IMR-90 (cell line): ENCODE results near the gene LAIR1. TPM values are rescaled to one million over a fixed set of nuclear protein-coding genes. Genes with fewer than 3 reads are reported as not detected.

ENCODE experiments used
- ATAC-seq: fragments of 200-7000 bp; cut with Tn5 transposase; 2 replicates; pipeline ENCODE4 v1.9.1; 2020; ENCODE audit warnings: low read depth, mild to moderate bottlenecking, moderate library complexity
- BruUV-seq: library from RNA; stranded (reverse); fragments of 400-500 nt; replicated peaks from 2 replicates; lab custom pipeline; 2021; lab: Mats Ljungman, UMichigan
- CTCF ChIA-PET: fragments of 300-600 bp; formaldehyde crosslinking; extraction: SDS; loops from one replicate; lab custom pipeline; 2021; ENCODE audit warnings: antibody characterized with exemption; lab: Yijun Ruan, JAX
- POLR2A ChIA-PET: fragments of 300-600 bp; sonication (Branson Sonifier 250); formaldehyde crosslinking; loops from one replicate; lab custom pipeline; 2022; ENCODE audit warnings: antibody characterized with exemption; ENCODE audit not compliant: unreplicated experiment; lab: Charles Lee
- DNase-seq: peaks from one replicate; pipeline ENCODE4 v3.0.0; 2013
- H2AFZ ChIP-seq: replicated peaks from 2 replicates; pipeline ENCODE3; 2013; ENCODE audit warnings: low read length, mild to moderate bottlenecking; ENCODE audit not compliant: poor library complexity
- H2AK5ac ChIP-seq: 2 replicates; pipeline ENCODE4 v1.6.1; 2013; ENCODE audit warnings: low read depth, low read length, inconsistent platforms
- H2AK9ac ChIP-seq: replicated peaks from 2 replicates; pipeline ENCODE3; 2013; ENCODE audit warnings: mild to moderate bottlenecking, low read depth, low read length, moderate library complexity; ENCODE audit not compliant: poor library complexity
- H2BK120ac ChIP-seq: 2 replicates; pipeline ENCODE4 v1.6.1; 2013; ENCODE audit warnings: low read depth, low read length, inconsistent platforms
- H2BK15ac ChIP-seq: 3 replicates; pipeline ENCODE4 v1.6.1; 2013; ENCODE audit warnings: low read depth, low read length, inconsistent platforms
- H2BK20ac ChIP-seq: 2 replicates; pipeline ENCODE4 v1.6.1; 2013; ENCODE audit warnings: low read depth, mild to moderate bottlenecking, inconsistent platforms, low read length, moderate library complexity
- H2BK5ac ChIP-seq: 2 replicates; pipeline ENCODE4 v1.6.1; 2013; ENCODE audit warnings: mild to moderate bottlenecking, low read depth, low read length, inconsistent platforms; ENCODE audit not compliant: poor library complexity, severe bottlenecking
- H3K14ac ChIP-seq: replicated peaks from 2 replicates; pipeline ENCODE4 v1.6.1; 2013; ENCODE audit warnings: low read depth, low read length, inconsistent platforms
- H3K18ac ChIP-seq: 2 replicates; pipeline ENCODE4 v1.6.1; 2013; ENCODE audit warnings: low read depth, low read length, control low read depth
- H3K23ac ChIP-seq: 2 replicates; pipeline ENCODE4 v1.6.1; 2013; ENCODE audit warnings: low read depth, low read length, inconsistent platforms
- H3K27ac ChIP-seq: 2 replicates; pipeline ENCODE4 v1.5.1; 2013; ENCODE audit warnings: mild to moderate bottlenecking, control low read depth, low read length; ENCODE audit not compliant: insufficient read depth
- H3K27me3 ChIP-seq: 2 replicates; pipeline ENCODE4 v1.6.1; 2013; ENCODE audit warnings: low read length; ENCODE audit not compliant: control insufficient read depth, insufficient read depth
- H3K36me3 ChIP-seq: 2 replicates; pipeline ENCODE4 v1.6.1; 2013; ENCODE audit warnings: low read length, mixed read lengths; ENCODE audit not compliant: control insufficient read depth, insufficient read depth
- H3K4ac ChIP-seq: 2 replicates; pipeline ENCODE4 v1.6.1; 2013; ENCODE audit warnings: low read depth, low read length, inconsistent platforms
- H3K4me1 ChIP-seq: 2 replicates; pipeline ENCODE4 v1.6.1; 2013; ENCODE audit warnings: low read length, mixed read lengths; ENCODE audit not compliant: control insufficient read depth, insufficient read depth
- H3K4me2 ChIP-seq: 2 replicates; pipeline ENCODE4 v1.6.1; 2013; ENCODE audit warnings: low read depth, mild to moderate bottlenecking, control low read depth, low read length, moderate library complexity
- H3K4me3 ChIP-seq: 2 replicates; pipeline ENCODE4 v1.5.1; 2013; ENCODE audit warnings: low read depth, mild to moderate bottlenecking, control low read depth, low read length, moderate library complexity; ENCODE audit not compliant: insufficient read depth
- H3K56ac ChIP-seq: 2 replicates; pipeline ENCODE4 v1.6.1; 2013; ENCODE audit warnings: low read length, inconsistent platforms; ENCODE audit not compliant: insufficient read depth; ENCODE audit errors: extremely low read depth
- H3K79me1 ChIP-seq, 2 experiments: 2 replicates each; pipeline ENCODE4 v1.6.1; 2013; ENCODE audit warnings: low read length in 2 of 2, inconsistent platforms in 1 of 2, low read depth in 1 of 2
- H3K9ac ChIP-seq: 2 replicates; pipeline ENCODE4 v1.6.1; 2013; ENCODE audit warnings: low read depth, low read length, control low read depth
- H3K9me1 ChIP-seq: 2 replicates; pipeline ENCODE4 v1.6.1; 2013; ENCODE audit warnings: low read length, inconsistent platforms; ENCODE audit not compliant: insufficient read depth
- H3K9me3 ChIP-seq: 2 replicates; pipeline ENCODE4 v1.6.1; 2013; ENCODE audit warnings: low read length; ENCODE audit not compliant: control insufficient read depth, insufficient read depth
- H4K20me1 ChIP-seq: 2 replicates; pipeline ENCODE4 v1.6.1; 2013; ENCODE audit warnings: low read length, inconsistent platforms; ENCODE audit not compliant: insufficient read depth
- H4K5ac ChIP-seq: 2 replicates; pipeline ENCODE4 v1.6.1; 2013; ENCODE audit warnings: mild to moderate bottlenecking, low read depth, low read length, control low read depth
- H4K8ac ChIP-seq, 2 experiments: 2 replicates each; pipeline ENCODE4 v1.6.1; 2013; ENCODE audit warnings: low read depth in 2 of 2, low read length in 2 of 2, control low read depth in 1 of 2, inconsistent platforms in 1 of 2
- H4K91ac ChIP-seq: 2 replicates; pipeline ENCODE4 v1.6.1; 2013; ENCODE audit warnings: low read depth, low read length, inconsistent platforms; ENCODE audit not compliant: insufficient read depth
- BHLHE40 ChIP-seq: fragments of 150-350 bp; IDR thresholded peaks from 2 replicates; pipeline ENCODE4 v1.6.1; 2016; ENCODE audit warnings: mild to moderate bottlenecking, low read depth, low read length
- CEBPB ChIP-seq: IDR thresholded peaks from 2 replicates; pipeline ENCODE4 v1.6.1; 2012; ENCODE audit warnings: low read depth, low read length, improper control_type of control experiment
- CHD1 ChIP-seq: IDR thresholded peaks from 2 replicates; pipeline ENCODE4 v1.6.1; 2012; ENCODE audit warnings: low read depth, low read length, improper control_type of control experiment
- ELK1 ChIP-seq: fragments of 150-350 bp; IDR thresholded peaks from 2 replicates; pipeline ENCODE4 v1.6.1; 2016; ENCODE audit warnings: low read depth, mild to moderate bottlenecking, low read length, moderate library complexity, borderline replicate concordance
- FOS ChIP-seq: fragments of 150-350 bp; IDR thresholded peaks from 2 replicates; pipeline ENCODE4 v1.6.1; 2016; ENCODE audit warnings: low read depth, low read length
- MAFK ChIP-seq: IDR thresholded peaks from 2 replicates; pipeline ENCODE4 v1.6.1; 2012; ENCODE audit warnings: low read depth, low read length, improper control_type of control experiment
- MAZ ChIP-seq: IDR thresholded peaks from 2 replicates; pipeline ENCODE4 v1.6.1; 2012; ENCODE audit warnings: low read depth, mild to moderate bottlenecking, low read length, improper control_type of control experiment, moderate library complexity, borderline replicate concordance
- MXI1 ChIP-seq: IDR thresholded peaks from 2 replicates; pipeline ENCODE4 v1.6.1; 2012; ENCODE audit warnings: low read depth, mild to moderate bottlenecking, low read length, moderate library complexity, borderline replicate concordance
- NFE2L2 ChIP-seq: fragments of 150-350 bp; IDR thresholded peaks from 2 replicates; pipeline ENCODE4 v1.6.1; 2016; ENCODE audit warnings: low read depth, mild to moderate bottlenecking, low read length
- POLR2A ChIP-seq: IDR thresholded peaks from 2 replicates; pipeline ENCODE4 v1.6.1; 2012; ENCODE audit warnings: mild to moderate bottlenecking, low read depth, low read length
- RAD21 ChIP-seq: IDR thresholded peaks from 2 replicates; pipeline ENCODE4 v1.6.1; 2012; ENCODE audit warnings: low read length, improper control_type of control experiment
- RCOR1 ChIP-seq: IDR thresholded peaks from 2 replicates; pipeline ENCODE4 v1.6.1; 2012; ENCODE audit warnings: mild to moderate bottlenecking, low read length, improper control_type of control experiment; ENCODE audit not compliant: insufficient replicate concordance
- RFX5 ChIP-seq: IDR thresholded peaks from 2 replicates; pipeline ENCODE4 v1.8.0; 2012; ENCODE audit warnings: low read depth, mild to moderate bottlenecking, low read length, moderate library complexity
- SMC3 ChIP-seq: fragments of 150-350 bp; IDR thresholded peaks from 2 replicates; pipeline ENCODE4 v1.6.1; 2016; ENCODE audit warnings: low read depth, mild to moderate bottlenecking, antibody characterized with exemption, low read length, moderate library complexity
- WGBS, 2 experiments: methylation state at CpG; one replicate each; pipeline versions ENCODE4 v1.1.5 to v1.1.7; 2013; ENCODE audit warnings: missing lambda C conversion rate in 2 of 2; ENCODE audit not compliant: insufficient read length in 1 of 2; ENCODE audit errors: extremely low coverage in 2 of 2; 5-methylcytosine and 5-hydroxymethylcytosine counted together
- dilution Hi-C: fragments of 300-500 bp; cut with HindIII; formaldehyde crosslinking; loops from one replicate; pipeline ENCODE4 v1.14.3; 2018; ENCODE audit warnings: low sequenced_read_pairs; ENCODE audit not compliant: unreplicated experiment
- in situ Hi-C: fragments of 300-500 bp; cut with MboI; formaldehyde crosslinking; loops from 3 replicates; pipeline ENCODE4 v1.14.3; 2019; ENCODE audit warnings: low sequenced_read_pairs, inconsistent platforms, mixed read lengths
- intact Hi-C: fragments of 100-400 bp; cut with micrococcal nuclease; formaldehyde crosslinking; loops from 2 replicates; pipeline ENCODE4 v1.10.0; 2022
- polyA plus RNA-seq, 3 experiments: library from polyadenylated mRNA; depleted of rRNA; stranded (reverse); fragments of >200 nt; gene quantifications; 2 replicates each; pipeline ENCODE4 v1.2.3, GENCODE V29; 2012; ENCODE audit warnings: low replicate concordance in 1 of 3
- total RNA-seq: library from RNA; depleted of rRNA; stranded (reverse); fragments of >200 nt; gene quantifications from 2 replicates; pipeline ENCODE4 v1.2.3, GENCODE V29; 2012
- TF ChIP-seq, protein P1 (sequence below): conservative IDR thresholded peaks from 2 replicates; pipeline ENCODE4 v1.5.1; 2012; ENCODE audit warnings: mild to moderate bottlenecking, low read depth, low read length, improper control_type of control experiment
- TF ChIP-seq, protein P2 (sequence below): fragments of 150-350 bp; IDR thresholded peaks from 2 replicates; pipeline ENCODE4 v1.6.1; 2017; ENCODE audit warnings: mild to moderate bottlenecking, antibody characterized with exemption, low read length, low read depth

LAIR1 gene
- total and polyA plus RNA-seq, 2 of the 4 experiments (the other 2 are of a cell fraction), result not detected

GRCh38 chr19:54329476-54330165 lies 35.1 kb downstream of the LAIR1 start:
- Histone ChIP-seq H3K9ac (no peak overlapping the region), H4K20me1 (no peaks in the 10 kb centered on the region; the same call in 1 of the 2 replicates), H3K27ac (no peak overlapping the region), H3K36me3 (no peaks in the 10 kb centered on the region), H4K91ac (no peak overlapping the region), H3K79me1 (no peaks in the 10 kb centered on the region), H2AK9ac (no peak overlapping the region), H2BK5ac (no peak overlapping the region), H3K9me3 (peaks cover 3% of the 10 kb centered on the region; the same call in 1 of the 2 replicates), H3K4me2 (no peak overlapping the region), H4K8ac (no peak overlapping the region), H2AFZ (no peak overlapping the region), H3K4me1 (no peaks in the 10 kb centered on the region), H2BK15ac (no peak overlapping the region), H3K56ac (no peak overlapping the region), H2BK20ac (no peak overlapping the region), H3K18ac (no peak overlapping the region), H2AK5ac (no peak overlapping the region), H3K4ac (no peak overlapping the region), H3K9me1 (no peaks in the 10 kb centered on the region), H4K5ac (no peak overlapping the region), H3K14ac (no peak overlapping the region), H3K4me3 (no peak overlapping the region), H2BK120ac (no peak overlapping the region), H3K23ac (no peak overlapping the region), H3K27me3 (no peaks in the 10 kb centered on the region)
- DNase-seq, result no peak
- dilution Hi-C loops (no loop called here), in situ Hi-C loops (no loop called here), intact Hi-C loops (no loop called here)
- no TSS peak for BruUV-seq
- 49% methylated on average over 4 of the region's 14 CpGs; no CpG with 5 or more reads in 1 of the 2 experiments for WGBS, 2 experiments
- CTCF ChIA-PET, result no interaction called here
- no peak for TF ChIP-seq CEBPB
- no peak for TF ChIP-seq MAFK
- TF ChIP-seq FOS, result no peak
- TF ChIP-seq, protein P1, sequence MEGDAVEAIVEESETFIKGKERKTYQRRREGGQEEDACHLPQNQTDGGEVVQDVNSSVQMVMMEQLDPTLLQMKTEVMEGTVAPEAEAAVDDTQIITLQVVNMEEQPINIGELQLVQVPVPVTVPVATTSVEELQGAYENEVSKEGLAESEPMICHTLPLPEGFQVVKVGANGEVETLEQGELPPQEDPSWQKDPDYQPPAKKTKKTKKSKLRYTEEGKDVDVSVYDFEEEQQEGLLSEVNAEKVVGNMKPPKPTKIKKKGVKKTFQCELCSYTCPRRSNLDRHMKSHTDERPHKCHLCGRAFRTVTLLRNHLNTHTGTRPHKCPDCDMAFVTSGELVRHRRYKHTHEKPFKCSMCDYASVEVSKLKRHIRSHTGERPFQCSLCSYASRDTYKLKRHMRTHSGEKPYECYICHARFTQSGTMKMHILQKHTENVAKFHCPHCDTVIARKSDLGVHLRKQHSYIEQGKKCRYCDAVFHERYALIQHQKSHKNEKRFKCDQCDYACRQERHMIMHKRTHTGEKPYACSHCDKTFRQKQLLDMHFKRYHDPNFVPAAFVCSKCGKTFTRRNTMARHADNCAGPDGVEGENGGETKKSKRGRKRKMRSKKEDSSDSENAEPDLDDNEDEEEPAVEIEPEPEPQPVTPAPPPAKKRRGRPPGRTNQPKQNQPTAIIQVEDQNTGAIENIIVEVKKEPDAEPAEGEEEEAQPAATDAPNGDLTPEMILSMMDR, result no peak
- TF ChIP-seq CHD1, result no peak
- TF ChIP-seq RCOR1, result no peak
- TF ChIP-seq MXI1, result no peak
- TF ChIP-seq NFE2L2, result no peak
- no peak for TF ChIP-seq RAD21
- TF ChIP-seq ELK1, result no peak
- no peak for TF ChIP-seq POLR2A
- TF ChIP-seq, protein P2, sequence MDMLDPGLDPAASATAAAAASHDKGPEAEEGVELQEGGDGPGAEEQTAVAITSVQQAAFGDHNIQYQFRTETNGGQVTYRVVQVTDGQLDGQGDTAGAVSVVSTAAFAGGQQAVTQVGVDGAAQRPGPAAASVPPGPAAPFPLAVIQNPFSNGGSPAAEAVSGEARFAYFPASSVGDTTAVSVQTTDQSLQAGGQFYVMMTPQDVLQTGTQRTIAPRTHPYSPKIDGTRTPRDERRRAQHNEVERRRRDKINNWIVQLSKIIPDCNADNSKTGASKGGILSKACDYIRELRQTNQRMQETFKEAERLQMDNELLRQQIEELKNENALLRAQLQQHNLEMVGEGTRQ, result no peak
- TF ChIP-seq BHLHE40, result no peak
- TF ChIP-seq RFX5, result no peak
- no peak for TF ChIP-seq SMC3
- no peak for TF ChIP-seq MAZ
- POLR2A ChIA-PET, result no interaction called here
- ATAC-seq, result no peak
